Smooth muscle cell of the brain vasculature (primary cell): ENCODE measurements around the gene MAEA.
"Not testable (repeated sequence)": the region's sequence is repeated elsewhere in the genome, so short reads cannot be mapped to it uniquely, and the experiment has no call there.

Experiments
- DNase-seq: peaks from one replicate; pipeline ENCODE4 v3.0.0-alpha.2; 2012; ENCODE audit warnings: low read depth, low spot score

MAEA gene

DNA sequence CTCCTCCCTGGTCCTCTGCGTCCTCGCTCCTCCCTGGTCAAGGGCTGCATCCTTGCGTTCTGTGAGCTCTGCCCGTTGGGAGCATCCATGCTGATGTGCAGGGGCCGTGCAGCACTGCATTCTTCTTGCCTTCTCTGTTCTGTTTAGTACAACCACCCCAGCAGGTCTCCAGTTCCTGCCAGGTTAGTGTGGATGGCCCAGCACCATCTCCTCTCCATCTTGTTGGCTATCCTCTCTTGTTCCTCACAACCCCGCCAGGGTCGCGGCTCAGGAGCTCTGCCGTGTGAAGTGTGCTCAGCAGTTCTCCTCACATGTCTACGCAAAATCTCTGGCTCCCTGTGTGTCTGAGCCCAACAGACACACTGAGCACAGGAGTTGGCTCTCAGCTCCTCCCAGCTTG is 10.4 kb upstream of the MAEA start:
- DNase-seq = no peak

DNA sequence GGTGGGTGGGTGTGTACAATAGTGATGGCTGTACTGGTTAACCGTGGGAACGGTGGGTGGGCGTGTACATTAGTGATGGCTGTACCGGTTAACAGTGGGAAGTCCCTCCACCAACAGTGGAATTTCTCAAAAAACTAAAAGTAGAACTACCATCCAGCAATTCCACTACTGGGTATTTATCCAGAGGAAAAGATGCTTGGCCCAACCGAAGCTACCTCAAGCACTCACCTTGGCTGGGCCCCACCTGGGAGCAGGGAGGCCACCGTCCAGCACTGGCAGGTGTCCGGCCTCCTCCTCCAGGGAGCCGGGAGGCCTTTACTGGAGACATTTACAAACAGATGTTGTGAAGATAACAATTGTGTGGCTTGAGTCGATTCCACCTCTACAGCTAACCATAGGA is 6.0 kb upstream of the MAEA start:
- no peak for DNase-seq

DNA sequence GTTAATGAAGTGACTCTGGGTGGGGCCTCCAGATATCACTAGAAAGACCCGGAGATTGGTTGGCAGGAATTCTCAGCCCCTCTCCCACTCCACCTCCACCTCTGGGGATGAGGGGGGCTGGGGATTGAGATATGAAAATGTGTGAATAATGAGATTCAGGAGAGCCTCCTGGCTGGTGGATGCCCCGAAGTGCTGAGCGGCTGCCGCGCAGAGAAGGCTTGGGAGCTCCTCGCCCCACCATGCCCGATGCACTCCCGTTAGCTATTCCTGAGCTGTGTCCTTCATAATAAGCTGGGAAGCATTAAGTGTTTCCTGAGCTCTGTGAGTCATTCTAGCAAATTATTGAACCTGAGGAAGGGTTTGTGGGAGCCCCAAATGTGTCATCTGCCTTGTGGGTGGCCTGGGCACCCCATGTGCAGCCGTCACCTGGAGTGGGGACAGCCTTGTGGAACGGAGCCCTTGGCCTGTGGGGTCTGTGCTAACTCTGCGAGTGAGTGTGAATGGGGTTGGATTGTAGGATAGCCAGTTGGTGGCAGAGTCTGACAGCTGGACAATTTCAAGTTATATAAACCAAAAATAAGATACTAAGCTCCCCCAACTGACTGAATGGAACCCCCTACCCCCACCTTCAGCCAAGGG is 4.4 kb upstream of the MAEA start:
- DNase-seq = no peak

DNA sequence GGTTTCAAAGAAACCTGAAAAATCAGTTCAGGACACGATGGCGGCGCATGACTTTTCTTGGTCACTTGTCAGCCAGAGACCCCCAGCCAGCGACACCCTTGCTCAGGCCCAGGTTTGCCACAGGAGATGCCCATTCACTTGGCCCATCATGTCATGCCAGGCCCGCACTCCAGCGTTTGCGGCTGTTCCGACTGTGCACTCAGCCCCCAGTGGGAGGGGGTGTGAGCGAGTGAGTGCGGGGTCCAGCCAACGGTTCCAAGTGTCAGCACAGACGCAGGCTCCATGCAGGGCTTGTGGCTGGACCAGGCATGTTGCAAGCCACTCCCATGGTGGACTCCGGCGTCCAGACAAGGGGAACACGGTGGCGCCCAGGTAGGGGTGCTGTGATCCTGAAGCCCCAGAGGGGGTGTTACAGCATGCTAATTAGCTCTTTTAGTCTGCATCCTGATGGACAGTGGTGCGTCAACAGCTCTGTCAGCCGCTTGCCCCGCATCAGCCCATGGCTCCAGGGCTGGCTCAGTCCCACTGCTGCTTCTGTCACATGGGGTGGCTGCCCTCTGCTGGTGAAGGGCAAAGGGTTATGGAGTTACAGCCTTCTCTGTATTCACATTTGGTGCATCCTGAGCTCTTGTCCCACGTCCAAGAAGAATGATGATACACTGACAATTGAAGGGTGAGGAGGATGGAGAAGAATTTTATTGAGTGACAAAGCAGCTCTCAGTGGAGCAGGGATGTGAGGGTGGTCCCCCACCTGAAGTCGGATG is 3.7 kb upstream of the MAEA start:
- DNase-seq = no peak

DNA sequence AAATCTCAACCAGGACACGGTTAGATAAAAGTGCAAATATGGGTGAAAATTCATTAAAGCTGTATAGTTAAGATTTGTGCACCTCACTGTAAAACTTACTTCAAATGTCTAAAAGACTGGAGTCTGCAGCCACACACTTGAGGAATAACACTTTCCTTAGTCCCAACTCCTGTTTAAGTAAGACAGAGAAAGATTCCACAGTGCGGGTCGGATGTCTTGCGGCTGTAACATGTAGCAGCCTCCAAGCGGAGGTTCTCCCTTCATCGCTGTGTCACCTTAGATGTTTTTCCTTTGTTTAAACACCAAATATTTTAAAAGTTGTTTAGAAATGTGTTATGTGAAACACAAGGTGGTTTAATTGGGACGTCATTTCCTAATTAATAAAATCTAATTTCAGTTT is 905 bp upstream of the MAEA start:
- no peak for DNase-seq

DNA sequence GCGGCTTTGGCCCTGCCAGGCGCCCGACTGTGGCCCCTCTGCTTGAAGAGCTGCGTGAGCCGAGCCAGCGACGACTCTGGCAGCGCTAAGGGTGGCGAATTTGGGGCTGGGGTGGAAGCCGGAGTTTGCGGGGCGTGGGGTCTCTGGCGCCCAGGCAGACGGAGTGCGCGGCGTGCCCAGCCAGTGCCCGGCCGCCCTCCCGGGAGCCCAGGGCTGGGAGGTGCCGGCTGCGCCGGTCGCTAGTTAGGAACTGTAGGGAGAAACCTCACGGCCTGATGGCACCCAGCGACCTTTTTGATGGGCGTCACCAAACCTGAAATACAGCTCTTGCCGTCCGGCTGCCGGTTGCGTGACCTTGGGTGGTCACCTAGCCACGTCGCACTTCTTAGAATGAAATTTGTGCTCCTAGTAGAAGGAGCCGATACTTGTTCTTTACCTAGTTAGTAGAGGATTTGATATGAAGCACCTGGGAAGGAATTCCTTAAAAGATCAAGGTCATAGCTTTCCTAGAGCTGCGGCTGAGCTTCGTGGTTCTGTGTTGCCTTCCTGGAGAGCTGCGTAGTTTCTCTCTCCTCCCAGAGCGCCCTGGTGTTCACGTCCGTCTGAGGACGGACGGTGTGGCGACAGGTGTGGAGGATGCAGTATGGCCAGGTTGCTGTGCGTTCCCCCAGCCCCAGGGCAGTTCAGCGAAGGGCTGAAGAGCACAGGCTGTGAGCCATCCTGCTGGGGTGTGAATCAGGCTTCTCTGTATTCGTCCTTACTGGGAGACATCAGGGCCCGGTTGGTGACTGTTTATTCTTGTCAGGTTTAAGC is 680 bp downstream of the MAEA start:
- DNase-seq = no peak

DNA sequence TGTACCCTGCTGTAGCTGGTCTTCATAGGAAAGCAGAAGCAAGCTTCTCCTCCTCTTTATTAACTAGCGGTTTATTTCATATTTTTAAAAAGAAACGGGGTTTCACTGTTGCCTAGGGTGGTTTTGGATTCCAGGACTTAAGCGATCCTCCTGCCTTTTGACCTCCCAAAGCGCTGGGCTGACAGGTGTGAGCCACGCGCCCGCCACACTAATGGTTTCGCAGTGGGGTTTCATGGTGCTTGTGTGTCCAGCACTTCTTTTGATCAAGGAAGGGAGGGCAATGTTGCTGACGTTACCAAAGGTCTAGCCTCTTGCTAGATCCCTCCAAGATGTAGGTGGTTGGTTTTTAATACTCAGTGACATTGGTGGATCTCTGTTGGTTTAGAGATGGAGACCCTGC is 1.4 kb downstream of the MAEA start:
- DNase-seq = no peak

DNA sequence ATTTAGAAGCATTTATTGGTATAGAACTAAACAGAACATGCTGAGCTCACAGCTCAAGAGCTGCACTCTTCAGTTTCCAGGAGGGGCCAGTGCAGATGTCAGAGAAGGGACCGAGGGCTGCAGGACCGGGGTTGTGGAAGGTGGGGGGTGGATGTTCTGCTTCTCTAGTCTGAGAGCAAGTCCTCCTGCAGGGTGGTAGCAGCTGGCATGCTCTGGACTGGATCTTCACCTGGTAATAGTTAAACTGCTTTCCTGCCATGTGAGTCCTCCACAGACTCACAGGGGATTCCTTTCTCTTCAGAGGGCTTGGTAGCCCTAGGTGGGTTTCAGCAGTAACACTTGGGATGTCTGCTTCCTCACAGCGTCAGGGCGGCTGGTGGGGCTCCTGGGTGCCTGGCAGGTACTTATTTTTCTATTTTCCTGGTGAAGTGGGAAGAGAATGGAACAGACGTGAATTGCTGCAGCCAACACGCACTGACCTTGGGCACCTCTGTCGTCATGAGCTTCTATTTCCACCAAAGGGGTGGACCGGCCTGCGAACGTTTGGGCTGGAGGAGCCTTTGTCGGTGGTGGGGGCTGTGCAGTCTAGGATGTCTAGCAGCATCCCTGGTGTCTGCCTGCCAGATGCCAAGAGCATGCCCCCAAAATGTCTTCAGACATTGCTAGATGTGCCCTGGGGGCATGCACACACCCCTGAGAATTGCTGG is 2.5 kb downstream of the MAEA start:
- no peak for DNase-seq

DNA sequence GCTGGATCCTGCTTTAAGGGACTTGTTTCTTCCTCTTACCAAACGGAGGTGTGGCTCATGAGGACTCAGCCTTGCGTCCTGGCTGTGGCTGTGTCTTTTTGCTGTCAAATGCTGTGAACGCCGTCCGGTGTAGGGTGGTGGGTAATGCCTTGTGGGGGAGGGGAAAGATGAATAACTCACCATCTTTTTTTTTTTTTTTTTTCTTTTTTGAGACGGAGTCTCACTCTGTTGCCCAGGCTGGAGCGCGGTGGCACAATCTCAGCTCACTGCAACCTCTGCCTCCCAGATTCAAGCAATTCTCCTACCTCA is 3.0 kb downstream of the MAEA start:
- DNase-seq = not testable (repeated sequence)

DNA sequence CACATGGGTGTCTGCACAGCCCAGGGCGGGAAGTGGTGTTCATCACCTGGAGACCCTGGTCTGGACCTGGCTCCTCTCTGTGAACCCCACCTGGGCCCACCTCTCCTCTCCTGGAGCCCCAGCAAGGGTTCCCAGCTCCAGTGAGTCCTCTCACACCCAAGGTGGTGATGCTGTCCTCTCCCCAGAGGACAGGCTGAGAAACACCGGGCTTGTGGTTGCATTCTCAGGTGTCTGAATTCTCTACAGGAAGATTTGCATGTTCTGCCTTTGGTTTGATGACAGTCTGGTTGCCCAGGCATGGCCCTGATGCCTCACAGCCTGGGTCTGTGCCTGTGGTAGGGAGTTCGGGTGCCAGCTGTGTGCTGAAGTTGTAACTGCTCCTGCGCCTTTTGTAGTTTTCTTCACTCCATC is 3.8 kb downstream of the MAEA start:
- DNase-seq = no peak

DNA sequence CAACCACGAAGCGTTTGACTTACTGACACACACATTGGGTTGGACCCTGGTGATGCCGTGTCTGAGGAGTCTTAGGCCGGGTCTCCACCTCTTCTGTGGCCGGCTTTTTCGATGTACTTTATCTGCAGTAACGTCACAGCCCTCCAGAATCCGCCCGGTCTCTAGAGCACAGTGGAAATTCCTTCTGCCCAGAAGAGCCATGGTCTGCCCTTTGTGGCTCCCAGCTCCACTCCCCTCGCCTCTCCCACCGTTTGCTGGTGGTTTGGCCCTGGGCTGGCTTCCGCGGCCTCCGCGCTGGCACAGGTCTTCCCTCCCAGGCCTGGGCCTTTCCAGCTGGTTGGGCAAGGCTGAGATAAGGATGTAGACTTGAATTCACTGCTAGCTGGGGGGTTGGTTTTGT is 4.3 kb downstream of the MAEA start:
- no peak for DNase-seq

DNA sequence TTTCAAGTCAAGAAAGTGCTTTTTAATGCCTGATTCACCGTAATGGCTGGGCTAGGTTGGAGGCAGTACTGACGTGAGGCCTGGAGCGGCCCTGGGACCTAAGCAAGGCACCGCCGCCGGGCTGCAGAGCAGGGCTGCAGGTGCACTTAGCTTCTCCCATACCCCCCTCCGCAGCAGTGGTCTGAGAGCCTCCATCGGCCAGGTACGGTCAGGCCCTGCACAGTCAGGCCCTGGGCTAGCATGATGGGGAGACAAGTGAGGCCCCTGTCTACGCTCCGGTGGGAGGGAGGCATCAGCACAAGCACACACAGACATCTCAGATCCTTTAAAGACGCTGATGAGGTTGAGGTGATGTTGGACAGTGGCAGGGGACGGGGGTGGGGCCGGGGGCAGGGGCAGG is 4.7 kb downstream of the MAEA start:
- no peak for DNase-seq

DNA sequence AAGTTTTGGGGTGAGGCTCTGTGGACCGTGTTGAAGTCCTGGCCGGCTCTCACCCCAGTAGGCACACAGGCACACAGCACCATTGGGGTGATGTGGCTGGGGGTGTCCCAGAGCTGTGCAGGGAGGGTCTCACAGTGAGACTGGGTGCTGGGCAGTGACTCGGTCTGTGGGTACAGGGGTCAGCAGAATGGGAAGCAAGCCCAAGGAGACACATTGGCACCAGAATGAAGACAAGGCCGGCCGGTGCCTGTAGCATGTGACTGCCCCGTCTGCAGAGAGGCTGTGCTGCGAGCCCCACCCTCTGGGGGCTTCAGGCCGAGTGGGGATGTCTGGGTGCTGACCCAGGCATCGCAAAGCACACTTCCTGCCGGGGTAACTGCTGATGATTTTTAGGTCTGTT is 5.2 kb downstream of the MAEA start:
- DNase-seq = no peak

DNA sequence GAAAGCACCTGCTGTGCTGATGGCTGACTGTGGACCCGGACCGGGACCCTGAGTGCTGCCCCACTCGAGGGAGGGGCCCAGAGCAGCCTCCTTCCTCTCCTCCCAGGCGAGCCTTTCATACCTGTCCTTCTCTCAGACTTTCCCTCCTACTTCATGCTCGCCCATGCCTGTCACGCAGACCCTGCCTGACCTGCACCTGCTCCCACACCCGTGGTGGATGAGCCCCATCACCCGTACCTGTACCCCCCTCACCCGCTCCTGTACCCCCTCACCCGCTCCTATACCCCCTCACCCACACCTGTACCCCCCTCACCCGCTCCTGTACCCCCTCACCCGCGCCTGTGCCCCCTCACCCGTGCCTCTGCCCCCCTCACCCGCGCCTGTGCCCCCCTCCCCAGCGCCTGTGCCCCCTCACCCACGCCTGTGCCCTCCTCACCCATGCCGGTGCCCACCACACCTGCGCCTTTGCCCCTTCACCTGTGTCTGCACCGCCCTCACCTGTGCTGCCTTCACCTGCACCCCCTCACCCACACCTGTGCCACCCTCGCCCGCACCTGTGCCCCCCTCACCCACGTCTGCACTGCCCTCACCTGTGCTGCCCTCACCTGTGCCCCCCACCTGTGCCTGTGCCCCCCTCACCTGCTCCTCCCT is 5.8 kb downstream of the MAEA start:
- no peak for DNase-seq

DNA sequence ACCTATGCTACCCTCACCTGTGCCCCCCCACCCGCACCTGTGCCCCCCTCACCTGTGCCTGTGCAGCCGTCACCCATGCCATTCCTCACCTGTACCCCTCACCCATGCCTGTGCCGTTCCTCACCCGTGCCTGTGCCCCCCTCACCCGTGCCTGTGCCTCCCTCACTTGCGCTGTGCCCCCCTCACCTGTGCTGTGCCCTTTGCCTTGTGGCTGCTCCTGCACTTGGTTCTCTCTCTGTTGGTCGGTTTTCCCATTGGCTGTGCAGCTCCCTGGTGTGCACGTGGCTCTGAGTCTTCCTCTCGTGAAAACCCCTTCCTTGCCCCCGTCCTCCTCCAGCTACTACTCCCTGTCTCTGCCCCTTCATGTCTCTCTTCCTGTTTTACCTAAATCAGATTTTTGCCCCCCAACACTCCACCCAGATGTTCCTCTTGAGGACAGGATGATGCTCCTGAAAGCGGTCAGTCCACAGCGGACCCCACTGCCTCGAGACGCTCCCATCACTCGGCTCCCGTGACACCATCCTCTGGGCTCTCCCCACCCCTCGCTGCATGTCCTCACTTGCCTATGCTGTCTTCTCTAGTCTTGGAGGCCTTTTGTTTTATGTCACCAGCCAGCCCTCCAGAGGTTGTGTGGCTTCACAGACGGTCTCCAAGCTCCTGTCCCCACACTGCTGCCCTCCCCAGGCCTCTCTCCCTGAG is 6.8 kb downstream of the MAEA start:
- no peak for DNase-seq

DNA sequence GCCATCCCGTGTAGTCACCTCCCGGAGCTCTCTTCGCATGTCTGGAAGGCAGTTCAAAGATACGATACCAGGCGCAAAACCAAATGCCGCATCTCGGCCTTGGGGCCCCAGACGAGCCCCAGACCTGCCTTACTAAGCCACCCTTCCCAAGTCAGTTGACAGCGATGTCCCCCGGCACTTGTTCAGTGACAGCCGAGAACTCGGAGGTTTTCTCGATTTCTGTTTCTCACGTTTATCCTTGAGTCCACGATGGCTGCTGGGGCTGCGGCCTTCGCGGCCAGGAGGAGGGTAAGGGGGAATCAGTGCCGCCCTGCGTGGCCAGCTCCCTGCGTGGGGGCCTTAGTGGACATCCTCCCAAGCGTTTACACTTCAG is 7.3 kb downstream of the MAEA start:
- DNase-seq = no peak

DNA sequence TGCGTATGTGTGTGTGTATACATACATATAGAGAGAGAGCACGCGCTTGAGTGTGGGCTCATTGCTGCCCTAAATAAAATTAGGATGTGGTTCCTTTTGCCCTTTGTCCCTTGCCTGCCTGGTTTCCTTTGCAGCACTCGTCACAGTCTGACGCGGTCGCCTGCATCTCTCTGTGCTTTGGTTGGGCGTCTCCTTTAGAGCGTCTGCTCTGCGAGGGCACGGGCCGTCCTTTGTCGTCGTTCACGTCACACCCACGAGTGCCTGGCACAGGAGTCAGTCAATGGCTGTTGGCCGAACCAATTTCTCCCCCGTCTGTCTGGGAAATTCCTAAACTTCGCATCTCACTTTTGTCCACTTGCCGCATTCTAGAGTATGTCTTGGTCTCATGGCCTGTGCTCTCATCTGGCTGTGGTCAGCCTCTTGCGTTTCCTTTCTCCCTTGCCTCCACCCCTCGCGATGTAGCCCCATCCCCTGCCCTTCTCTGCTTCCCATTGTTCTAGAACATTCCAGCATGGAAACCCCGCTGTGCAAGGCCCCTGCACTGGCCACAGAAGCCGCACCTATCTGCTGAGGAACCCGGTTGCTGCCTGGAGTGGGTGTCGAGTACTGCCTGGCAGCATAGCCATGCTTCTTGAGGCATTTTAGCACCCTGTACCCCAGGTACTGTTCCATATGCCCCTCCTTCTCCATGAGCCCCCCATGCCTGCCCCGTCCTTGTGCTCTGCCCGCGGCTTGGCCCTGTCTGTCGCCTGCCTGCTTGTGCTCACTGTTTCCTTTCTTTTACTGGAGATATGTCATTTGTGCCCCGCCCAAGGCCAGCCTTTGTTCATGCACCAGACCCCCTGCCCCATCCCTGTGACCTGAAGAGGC is 8.0 kb downstream of the MAEA start:
- no peak for DNase-seq

DNA sequence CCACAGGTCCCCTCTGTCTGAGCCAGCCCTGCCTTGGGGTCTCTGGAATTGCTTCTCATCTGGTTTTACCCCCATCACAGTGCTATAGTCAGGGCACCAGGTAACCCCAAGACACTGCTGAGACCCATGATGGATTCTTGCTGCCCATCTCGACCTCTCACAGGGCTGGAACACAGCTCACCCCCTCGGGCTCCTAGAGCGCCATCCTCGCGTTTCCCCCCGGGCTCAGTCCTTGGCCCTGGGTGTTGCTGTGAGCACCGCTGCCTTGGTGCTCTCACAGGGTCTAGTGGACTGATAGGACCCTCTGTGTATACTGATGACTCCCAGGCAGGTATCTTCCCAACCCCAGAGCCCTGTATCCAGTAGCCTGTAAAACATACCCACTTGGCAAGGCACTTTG is 8.8 kb downstream of the MAEA start:
- no peak for DNase-seq

DNA sequence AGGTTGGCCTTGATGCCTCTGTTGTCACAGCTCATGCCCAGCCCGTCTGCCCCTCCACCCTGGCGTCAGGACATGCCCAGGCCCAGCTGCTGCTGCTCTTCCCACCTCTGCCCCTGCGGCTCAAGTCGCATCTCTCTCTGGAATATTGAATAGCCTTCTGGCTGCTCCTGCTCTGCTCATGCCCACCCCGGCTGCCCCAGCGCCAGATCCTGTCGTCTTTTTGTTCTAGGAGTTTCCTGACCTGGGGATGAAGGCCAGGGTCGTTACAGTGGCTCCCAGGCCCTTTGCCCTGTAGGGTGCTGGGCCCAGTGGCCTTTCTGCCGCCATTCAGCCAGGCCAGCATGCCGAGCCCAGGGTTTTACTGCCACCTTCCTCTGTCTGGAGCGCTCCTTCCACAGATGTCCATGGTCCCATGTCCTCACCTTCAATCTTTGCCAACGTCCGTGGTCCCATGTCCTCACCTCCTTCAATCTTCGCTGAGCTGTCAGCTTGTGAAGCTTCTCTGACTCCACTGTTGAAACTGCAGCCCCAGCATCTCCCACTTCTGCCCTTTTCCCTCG is 9.7 kb downstream of the MAEA start:
- no peak for DNase-seq
